Endodermal cell (in vitro differentiated cells): ENCODE results near the gene TNNC1. TPM values are rescaled to one million over a fixed set of nuclear protein-coding genes. Genes with fewer than 3 reads are reported as not detected.

Experiments
- DNase-seq: peaks from one replicate; pipeline ENCODE4 v3.0.0-alpha.2; 2017
- H3K27ac ChIP-seq: 2 replicates; pipeline ENCODE4 v1.5.1; 2013; ENCODE audit warnings: mild to moderate bottlenecking, low read depth, low read length, moderate library complexity
- H3K27me3 ChIP-seq: 2 replicates; pipeline ENCODE4 v1.6.1; 2013; ENCODE audit warnings: mild to moderate bottlenecking, low read length, moderate library complexity; ENCODE audit not compliant: insufficient read depth, control insufficient read depth, poor library complexity, severe bottlenecking
- H3K36me3 ChIP-seq: 2 replicates; pipeline ENCODE4 v1.7.0; 2013; ENCODE audit warnings: mild to moderate bottlenecking, low read length, moderate library complexity; ENCODE audit not compliant: control insufficient read depth, insufficient read depth
- H3K4me1 ChIP-seq: one replicate; pipeline ENCODE4 v1.7.0; 2013; ENCODE audit warnings: low read length; ENCODE audit not compliant: control insufficient read depth, insufficient read depth
- H3K4me3 ChIP-seq: 2 replicates; pipeline ENCODE4 v1.5.1; 2013; ENCODE audit warnings: mild to moderate bottlenecking, low read length, moderate library complexity
- H3K9ac ChIP-seq: 2 replicates; pipeline ENCODE4 v1.6.1; 2013; ENCODE audit warnings: mild to moderate bottlenecking, low read length, moderate library complexity; ENCODE audit not compliant: poor library complexity, severe bottlenecking; ENCODE audit errors: extremely low read depth
- H3K9me3 ChIP-seq: 2 replicates; pipeline ENCODE4 v1.6.1; 2013; ENCODE audit warnings: mild to moderate bottlenecking, low read length, moderate library complexity; ENCODE audit not compliant: control insufficient read depth
- H3K27ac Mint-ChIP-seq: 2 replicates; pipeline ENCODE4 v1.8.0; 2020; ENCODE audit warnings: mixed read lengths
- H3K27me3 Mint-ChIP-seq: 2 replicates; pipeline ENCODE4 v1.8.0; 2021; ENCODE audit warnings: mild to moderate bottlenecking, mixed read lengths; ENCODE audit not compliant: insufficient read depth
- H3K36me3 Mint-ChIP-seq: 2 replicates; pipeline ENCODE4 v1.8.0; 2020; ENCODE audit warnings: low read depth, mixed read lengths
- H3K4me1 Mint-ChIP-seq: 2 replicates; pipeline ENCODE4 v1.8.0; 2020; ENCODE audit warnings: mixed read lengths
- H3K4me3 Mint-ChIP-seq: 2 replicates; pipeline ENCODE4 v1.8.0; 2020; ENCODE audit warnings: mild to moderate bottlenecking, moderate library complexity, mixed read lengths
- H3K9me3 Mint-ChIP-seq: 2 replicates; pipeline ENCODE4 v1.8.0; 2020; ENCODE audit warnings: mild to moderate bottlenecking, mixed read lengths
- CTCF ChIP-seq: fragments of 200-600 bp; sonication (generic); conservative IDR thresholded peaks from 2 replicates; pipeline ENCODE4 v1.5.0; 2021; ENCODE audit warnings: antibody characterized with exemption, mild to moderate bottlenecking
- WGBS, 2 experiments: methylation state at CpG; one replicate each; pipeline versions ENCODE4 v1.1.5 to v1.1.7; 2013; ENCODE audit warnings: missing lambda C conversion rate in 2 of 2, mixed read lengths in 1 of 2; ENCODE audit not compliant: insufficient coverage in 1 of 2, insufficient read length in 1 of 2; 5-methylcytosine and 5-hydroxymethylcytosine counted together
- total RNA-seq, 2 donors: library from RNA; stranded (reverse); fragmentation: NEBNext Ultra II Directional in 1 of 2; extraction: Animal tissue kit (Norgen Biotek cat#: 25700) in 1 of 2; gene quantifications; 2 replicates in 1 of 2; 3 replicates in 1 of 2; pipeline ENCODE4 v1.2.1, GENCODE V29; 2021

Gene TNNC1
- total RNA-seq, 2 donors from 2014 or later: 44.8 to 64.6 TPM

GRCh38 chr3:52433328-52433995, 20.4 kb downstream of the TNNC1 start:
- 89 to 92% methylated on average over 8 to 10 of the region's 10 CpGs for WGBS, 2 experiments
- H3K36me3 ChIP-seq: no peaks in the 10 kb centered on the region
- TF ChIP-seq CTCF: no peak
- H3K4me3 ChIP-seq: no peak overlapping the region
- H3K27me3 Mint-ChIP-seq: no peaks in the 10 kb centered on the region
- H3K27ac ChIP-seq: no peak overlapping the region
- no peaks in the 10 kb centered on the region for H3K36me3 Mint-ChIP-seq
- no peak overlapping the region for H3K4me3 Mint-ChIP-seq
- H3K9me3 ChIP-seq: no peaks in the 10 kb centered on the region
- no peaks in the 10 kb centered on the region for H3K27me3 ChIP-seq
- H3K9me3 Mint-ChIP-seq: no peaks in the 10 kb centered on the region
- H3K9ac ChIP-seq: no peak overlapping the region
- peak; percentile 39 for DNase-seq
- peaks cover 29% of the 10 kb centered on the region for H3K4me1 Mint-ChIP-seq
- no peak overlapping the region for H3K27ac Mint-ChIP-seq
- peaks cover 12% of the 10 kb centered on the region for H3K4me1 ChIP-seq

- TF ChIP-seq CTCF: no peak
- 94% methylated on average over 2 to 4 of the region's 4 CpGs for WGBS, 2 experiments
These were observed 21.1 kb downstream of the TNNC1 start for GRCh38 chr3:52432691-52433141.

GRCh38 chr3:52432225-52432624, 21.6 kb downstream of the TNNC1 start:
- H3K27ac ChIP-seq: no peak overlapping the region
- no peak overlapping the region for H3K4me3 ChIP-seq
- H3K9ac ChIP-seq: no peak overlapping the region
- Mint-ChIP-seq H3K27me3 (no peaks in the 10 kb centered on the region), H3K27ac (no peak overlapping the region), H3K36me3 (no peaks in the 10 kb centered on the region), H3K9me3 (no peaks in the 10 kb centered on the region), H3K4me3 (no peak overlapping the region), H3K4me1 (peaks cover 29% of the 10 kb centered on the region)
- peak; percentile 36 for DNase-seq
- H3K4me1 ChIP-seq: peaks cover 12% of the 10 kb centered on the region
- H3K36me3 ChIP-seq: no peaks in the 10 kb centered on the region
- TF ChIP-seq CTCF: no peak
- H3K9me3 ChIP-seq: no peaks in the 10 kb centered on the region
- no peaks in the 10 kb centered on the region for H3K27me3 ChIP-seq
- 89 to 94% methylated on average over 2 to 6 of the region's 6 CpGs for WGBS, 2 experiments

More at GRCh38 chr3:52432691-52433141, 21.1 kb downstream of the TNNC1 start:
- Histone ChIP-seq H3K27ac (no peak overlapping the region), H3K9me3 (no peaks in the 10 kb centered on the region), H3K4me3 (no peak overlapping the region), H3K27me3 (no peaks in the 10 kb centered on the region), H3K4me1 (peaks cover 12% of the 10 kb centered on the region), H3K9ac (no peak overlapping the region), H3K36me3 (no peaks in the 10 kb centered on the region)
- Mint-ChIP-seq H3K27ac (no peak overlapping the region), H3K36me3 (no peaks in the 10 kb centered on the region), H3K27me3 (no peaks in the 10 kb centered on the region), H3K4me1 (peaks cover 29% of the 10 kb centered on the region), H3K4me3 (no peak overlapping the region), H3K9me3 (no peaks in the 10 kb centered on the region)
- peak; percentile 36 for DNase-seq
